Activated CD4-positive, alpha-beta T cell treated with anti-CD3 and anti-CD28 coated beads for 36 hours (primary cell): ENCODE data around the gene MTA3. TPM values are rescaled to one million over a fixed set of nuclear protein-coding genes. Genes with fewer than 3 reads are reported as not detected.
"Not testable (repeated sequence)": the region's sequence is repeated elsewhere in the genome, so short reads cannot be mapped to it uniquely, and the experiment has no call there.

ENCODE experiments used
- ATAC-seq: fragments of 200-7000 bp; cut with Tn5 transposase; one replicate; pipeline ENCODE4 v1.10.0; 2021; ENCODE audit warnings: mild to moderate bottlenecking, moderate library complexity
- CTCF ChIA-PET: fragments of 350-600 bp; sonication (Branson Sonifier 250); formaldehyde crosslinking; loops from one replicate; lab custom pipeline; 2021; ENCODE audit warnings: antibody characterized with exemption; lab: Charles Lee
- POLR2A ChIA-PET: fragments of 350-600 bp; sonication (Branson Sonifier 250); formaldehyde crosslinking; loops from one replicate; lab custom pipeline; 2021; ENCODE audit warnings: antibody characterized with exemption, inconsistent platforms; lab: Charles Lee
- DNase-seq: peaks from one replicate; pipeline ENCODE4 v3.0.0-alpha.2; 2020
- H3K27ac Mint-ChIP-seq: one replicate; pipeline ENCODE4 v1.8.0; 2021; ENCODE audit warnings: mixed read lengths
- H3K27me3 Mint-ChIP-seq: one replicate; pipeline ENCODE4 v1.8.0; 2021; ENCODE audit warnings: mixed read lengths
- H3K36me3 Mint-ChIP-seq: one replicate; pipeline ENCODE4 v1.8.0; 2021; ENCODE audit warnings: low read depth, mixed read lengths
- H3K4me1 Mint-ChIP-seq: one replicate; pipeline ENCODE4 v1.8.0; 2021; ENCODE audit warnings: mixed read lengths
- H3K4me3 Mint-ChIP-seq: one replicate; pipeline ENCODE4 v1.8.0; 2021; ENCODE audit warnings: mild to moderate bottlenecking, moderate library complexity, mixed read lengths
- H3K9me3 Mint-ChIP-seq: one replicate; pipeline ENCODE4 v1.8.0; 2021; ENCODE audit warnings: low read depth, mixed read lengths
- intact Hi-C, 2 experiments: fragments of 100-400 bp; cut with DNase I in 1 of 2; cut with micrococcal nuclease in 1 of 2; formaldehyde crosslinking; loops; one replicate each; pipeline versions ENCODE4 v1.14.2 to v1.15.1; 2022 to 2024; cut with DNase I, micrococcal nuclease
- total RNA-seq, 2 experiments: library from RNA; stranded (reverse); gene quantifications; one replicate each; pipeline ENCODE4 v1.2.3, GENCODE V29; 2021

MTA3 gene
- total RNA-seq, 2 experiments from 2014 or later: 45.0 to 58.6 TPM

GRCh38 chr2:42585779-42586178 is 17.3 kb downstream of the MTA3 start:
- Mint-ChIP-seq H3K4me1 (peaks cover 17% of the 10 kb centered on the region), H3K4me3 (no peak overlapping the region), H3K27me3 (no peaks in the 10 kb centered on the region), H3K9me3 (no peaks in the 10 kb centered on the region), H3K27ac (no peak overlapping the region), H3K36me3 (peaks cover 30% of the 10 kb centered on the region)
- ChIA-PET POLR2A (no interaction called here), CTCF (interaction anchor here (1.0 kb wide), 1 partner anchor 13 kb away, joined by 3 read pairs; no protein-coding TSS in a partner anchor)
- ATAC-seq (no peak), DNase-seq (no peak)
- intact Hi-C loops: no loop called here

DNA sequence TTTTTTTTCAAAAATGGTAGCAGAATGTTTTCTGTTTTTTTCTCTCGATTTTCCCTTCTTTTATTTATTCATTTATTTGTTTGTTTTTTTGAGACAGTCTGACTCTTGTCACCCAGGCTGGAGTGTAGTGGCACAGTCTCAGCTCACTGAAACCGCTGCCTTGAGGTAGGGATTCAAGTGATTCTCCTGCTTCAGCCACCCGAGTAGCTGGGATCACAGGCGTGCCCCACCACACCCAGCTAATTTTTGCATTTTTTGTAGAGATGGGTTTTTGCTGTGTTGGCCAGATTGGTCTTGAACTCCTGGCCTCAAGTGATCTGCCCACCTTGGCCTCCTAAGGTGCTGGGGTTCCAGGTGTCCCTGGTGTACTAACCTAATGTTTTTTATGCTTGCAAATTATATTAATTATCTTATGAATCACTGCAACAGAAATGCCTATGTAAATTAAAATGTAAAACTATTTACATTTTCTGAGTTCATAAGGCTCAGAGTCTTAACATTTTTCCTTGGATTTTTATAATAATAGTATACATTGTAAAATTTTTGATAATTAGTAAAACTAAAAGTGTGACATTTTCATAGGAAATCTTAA is 19.2 kb downstream of the MTA3 start:
- Mint-ChIP-seq H3K4me1 (peaks cover 18% of the 10 kb centered on the region), H3K36me3 (peaks cover 26% of the 10 kb centered on the region), H3K27me3 (no peaks in the 10 kb centered on the region), H3K9me3 (no peaks in the 10 kb centered on the region), H3K4me3 (no peak overlapping the region), H3K27ac (no peak overlapping the region)
- intact Hi-C loops: no loop called here
- ChIA-PET CTCF (interaction anchor here (0.8 kb wide), 1 partner anchor 1691 kb away, joined by 3 read pairs; no protein-coding TSS in a partner anchor), POLR2A (no interaction called here)
- ATAC-seq (no peak), DNase-seq (no peak)

- ChIA-PET POLR2A (no interaction called here), CTCF (interaction anchor here (0.8 kb wide), 1 partner anchor 1690 kb away, joined by 3 read pairs; no protein-coding TSS in a partner anchor)
- no peak for ATAC-seq
- Mint-ChIP-seq H3K36me3 (peaks cover 21% of the 10 kb centered on the region), H3K4me1 (peaks cover 14% of the 10 kb centered on the region), H3K27ac (no peak overlapping the region), H3K9me3 (no peaks in the 10 kb centered on the region), H3K27me3 (no peaks in the 10 kb centered on the region), H3K4me3 (no peak overlapping the region)
- intact Hi-C loops: no loop called here
- no peak for DNase-seq
Measured at GRCh38 chr2:42588121-42588520, 19.7 kb downstream of the MTA3 start.

DNA sequence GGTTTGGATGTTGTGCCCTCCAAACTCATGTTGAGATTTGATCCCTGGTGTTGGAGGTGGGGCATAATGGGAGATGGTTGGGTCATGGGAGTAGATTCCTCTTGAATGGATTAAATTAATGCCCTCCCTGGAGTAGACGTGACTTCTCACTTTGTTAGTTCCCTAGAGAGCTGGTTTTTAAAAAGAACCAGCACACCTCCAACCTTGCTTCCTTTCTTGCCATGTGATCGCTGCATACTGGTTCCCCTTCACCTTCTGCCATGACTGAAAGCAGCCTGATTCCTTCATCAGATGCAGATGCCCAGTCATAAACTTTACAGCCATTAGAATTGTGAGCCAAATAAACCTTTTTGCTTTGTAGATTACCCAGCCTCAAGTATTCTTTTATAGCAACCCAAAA is 21.7 kb downstream of the MTA3 start:
- ATAC-seq (no peak), DNase-seq (no peak)
- H3K9me3 Mint-ChIP-seq: no peaks in the 10 kb centered on the region
- intact Hi-C loops: no loop called here
- peaks cover 16% of the 10 kb centered on the region for H3K36me3 Mint-ChIP-seq
- H3K27me3 Mint-ChIP-seq: no peaks in the 10 kb centered on the region
- ChIA-PET POLR2A (no interaction called here), CTCF (no interaction called here)
- H3K27ac Mint-ChIP-seq: no peak overlapping the region
- H3K4me3 Mint-ChIP-seq: no peak overlapping the region
- peaks cover 8% of the 10 kb centered on the region for H3K4me1 Mint-ChIP-seq

DNA sequence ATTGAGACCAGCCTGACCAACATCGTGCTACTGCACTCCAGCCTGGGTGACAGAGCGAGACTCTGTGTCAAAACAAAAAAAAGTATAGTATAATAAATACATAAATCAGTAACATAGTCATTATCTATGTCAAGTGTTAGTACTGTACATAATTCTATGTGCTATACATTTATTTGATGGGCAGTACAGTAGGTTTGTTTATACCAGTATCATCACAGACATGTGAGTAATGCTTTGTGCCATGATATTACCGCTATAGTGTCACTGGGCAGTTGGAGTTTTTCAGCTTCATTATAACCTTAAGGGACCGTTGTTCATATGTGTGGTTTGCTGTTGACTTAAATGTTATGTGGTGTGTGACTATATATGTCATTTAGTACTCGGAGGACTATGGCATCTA is 24.9 kb downstream of the MTA3 start:
- CTCF ChIA-PET: interaction anchor here (0.6 kb wide), 1 partner anchor 136 kb away, joined by 4 read pairs; no protein-coding TSS in a partner anchor
- no peak overlapping the region for H3K4me3 Mint-ChIP-seq

DNA sequence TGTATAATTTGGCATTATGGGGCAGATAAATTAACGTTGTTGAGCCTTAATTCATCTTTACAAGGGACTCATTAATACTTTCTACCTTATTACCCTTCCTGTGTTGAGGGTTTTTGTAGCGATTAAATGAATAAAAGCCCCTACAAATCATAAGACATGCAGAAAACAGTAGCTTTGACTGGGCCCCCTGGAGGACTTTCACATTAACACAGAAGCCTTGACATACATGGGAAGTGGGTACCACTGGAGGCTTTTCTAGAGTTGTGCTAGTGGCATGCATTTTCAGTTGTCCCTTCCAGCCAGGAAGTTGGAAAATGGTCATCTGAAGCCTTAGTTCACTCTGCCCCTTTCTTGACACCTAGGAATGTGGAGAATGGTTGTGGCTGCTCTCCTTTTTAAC is 30.2 kb downstream of the MTA3 start:
- Mint-ChIP-seq H3K9me3 (no peaks in the 10 kb centered on the region), H3K36me3 (no peaks in the 10 kb centered on the region)

More for the DNA sequence above, 24.9 kb downstream of the MTA3 start:
- Mint-ChIP-seq H3K9me3 (no peaks in the 10 kb centered on the region), H3K27ac (no peak overlapping the region), H3K27me3 (no peaks in the 10 kb centered on the region), H3K36me3 (peaks cover 9% of the 10 kb centered on the region), H3K4me1 (peaks cover 11% of the 10 kb centered on the region)
- no peak for ATAC-seq
- POLR2A ChIA-PET: no interaction called here
- intact Hi-C loops: no loop called here
- DNase-seq: no peak

DNA sequence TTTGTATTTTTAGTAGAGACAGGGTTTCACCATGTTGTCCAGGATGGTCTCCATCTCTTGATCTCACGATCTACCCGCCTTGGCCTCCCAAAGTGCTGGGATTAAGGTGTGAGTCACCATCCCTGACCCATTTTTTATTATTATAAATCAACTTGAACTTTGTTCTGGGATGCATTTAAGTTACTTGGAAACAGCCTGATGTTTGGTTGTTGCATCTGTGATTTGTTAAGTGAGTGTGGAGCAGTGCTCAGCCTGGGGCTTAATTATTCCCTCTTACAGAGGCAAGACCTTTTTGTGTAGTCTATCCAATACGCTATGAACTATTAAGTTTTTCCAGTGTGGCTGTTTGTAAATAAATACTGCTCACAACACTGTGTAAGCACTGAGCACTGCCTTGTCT is 32.6 kb downstream of the MTA3 start:
- intact Hi-C loops: no loop called here
- Mint-ChIP-seq H3K4me3 (no peak overlapping the region), H3K27ac (no peak overlapping the region), H3K36me3 (no peaks in the 10 kb centered on the region), H3K4me1 (peaks cover 14% of the 10 kb centered on the region), H3K9me3 (no peaks in the 10 kb centered on the region), H3K27me3 (no peaks in the 10 kb centered on the region)
- no peak for ATAC-seq
- no peak for DNase-seq
- ChIA-PET POLR2A (no interaction called here), CTCF (no interaction called here)

More for the DNA sequence above, 30.2 kb downstream of the MTA3 start:
- ChIA-PET CTCF (no interaction called here), POLR2A (no interaction called here)
- no peak for ATAC-seq
- no peak overlapping the region for H3K27ac Mint-ChIP-seq
- H3K4me3 Mint-ChIP-seq: no peak overlapping the region
- H3K27me3 Mint-ChIP-seq: no peaks in the 10 kb centered on the region
- DNase-seq: no peak
- H3K4me1 Mint-ChIP-seq: peaks cover 16% of the 10 kb centered on the region
- intact Hi-C loops: no loop called here

- no peak overlapping the region for H3K4me3 Mint-ChIP-seq
- no peaks in the 10 kb centered on the region for H3K27me3 Mint-ChIP-seq
- ATAC-seq: no peak
- H3K27ac Mint-ChIP-seq: no peak overlapping the region
- CTCF ChIA-PET: interaction anchor here (0.9 to 2.1 kb wide), 4 partner anchors 10 to 35 kb away, joined by 3 to 5 read pairs (median 3); no protein-coding TSS in a partner anchor
- no peak for DNase-seq
- H3K4me1 Mint-ChIP-seq: peaks cover 14% of the 10 kb centered on the region
- POLR2A ChIA-PET: interaction anchor here (0.7 kb wide), 1 partner anchor 279 kb away, joined by 4 read pairs; no protein-coding TSS in a partner anchor
- H3K36me3 Mint-ChIP-seq: no peaks in the 10 kb centered on the region
- no peaks in the 10 kb centered on the region for H3K9me3 Mint-ChIP-seq
- intact Hi-C loops: no loop called here
Measured at GRCh38 chr2:42602218-42602875, 33.9 kb downstream of the MTA3 start.

DNA sequence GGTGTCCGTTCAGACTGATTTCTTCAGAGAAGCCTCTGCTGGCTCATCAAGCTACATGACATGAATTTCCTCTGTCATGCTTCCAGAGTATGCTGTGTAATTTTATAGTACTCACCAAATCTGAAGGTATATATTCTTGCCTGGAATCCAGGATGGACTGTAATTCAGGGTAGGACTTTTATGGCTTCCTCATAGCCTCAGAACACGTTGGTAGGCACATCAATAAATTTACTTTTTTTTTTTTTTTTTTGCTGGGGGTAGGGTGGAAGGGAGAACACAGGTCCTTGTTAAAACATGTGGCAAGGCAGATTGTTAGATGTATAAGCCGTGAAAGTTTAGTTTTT is 34.4 kb downstream of the MTA3 start:
- ChIA-PET POLR2A (interaction anchor here (0.7 kb wide), 1 partner anchor 278 kb away, joined by 4 read pairs; no protein-coding TSS in a partner anchor), CTCF (interaction anchor here (0.9 to 2.1 kb wide), 4 partner anchors 10 to 34 kb away, joined by 3 to 5 read pairs (median 3); no protein-coding TSS in a partner anchor)
- ATAC-seq (no peak), DNase-seq (no peak)
- Mint-ChIP-seq H3K27me3 (no peaks in the 10 kb centered on the region), H3K36me3 (no peaks in the 10 kb centered on the region), H3K27ac (no peak overlapping the region), H3K4me3 (no peak overlapping the region), H3K9me3 (no peaks in the 10 kb centered on the region), H3K4me1 (peaks cover 14% of the 10 kb centered on the region)
- intact Hi-C loops: no loop called here

DNA sequence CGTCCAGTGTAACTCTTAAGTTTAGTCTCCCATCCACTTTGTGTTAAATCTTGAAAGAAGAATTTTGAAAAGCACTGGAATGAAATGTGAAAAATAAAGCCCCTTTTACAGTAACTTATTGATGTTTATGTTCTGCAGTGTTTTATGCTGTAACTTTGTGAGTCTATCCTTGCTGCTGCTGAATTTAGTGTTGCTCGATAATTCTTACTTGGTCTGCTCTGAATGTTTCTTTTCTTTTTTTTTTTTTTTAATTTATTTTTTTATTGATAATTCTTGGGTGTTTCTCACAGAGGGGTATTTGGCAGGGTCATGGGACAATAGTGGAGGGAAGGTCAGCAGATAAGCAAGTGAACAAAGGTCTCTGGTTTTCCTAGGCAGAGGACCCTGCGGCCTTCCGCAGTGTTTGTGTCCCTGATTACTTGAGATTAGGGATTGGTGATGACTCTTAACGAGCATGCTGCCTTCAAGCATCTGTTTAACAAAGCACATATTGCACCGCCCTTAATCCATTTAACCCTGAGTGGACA is 36.0 kb downstream of the MTA3 start:
- H3K4me3 Mint-ChIP-seq, DNase-seq, CTCF ChIA-PET, POLR2A ChIA-PET, H3K9me3 Mint-ChIP-seq, intact Hi-C loops, H3K27ac Mint-ChIP-seq, ATAC-seq, H3K36me3 Mint-ChIP-seq, H3K27me3 Mint-ChIP-seq, H3K4me1 Mint-ChIP-seq: not testable (repeated sequence)

DNA sequence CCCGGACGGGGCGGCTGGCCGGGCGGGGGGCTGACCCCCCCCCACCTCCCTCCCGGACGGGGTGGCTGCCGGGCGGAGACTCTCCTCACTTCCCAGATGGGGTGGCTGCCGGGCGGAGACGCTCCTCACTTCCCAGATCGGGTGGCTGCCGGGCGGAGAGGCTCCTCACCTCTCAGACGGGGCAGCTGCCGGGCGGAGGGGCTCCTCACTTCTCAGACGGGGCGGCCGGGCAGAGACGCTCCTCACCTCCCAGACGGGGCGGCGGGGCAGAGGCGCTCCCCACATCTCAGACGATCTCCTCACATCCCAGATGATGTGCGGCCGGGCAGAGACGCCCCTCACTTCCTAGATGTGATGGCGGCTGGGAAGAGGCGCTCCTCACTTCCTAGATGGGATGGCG is 37.7 kb downstream of the MTA3 start:
- intact Hi-C loops, H3K4me3 Mint-ChIP-seq, H3K4me1 Mint-ChIP-seq, H3K27ac Mint-ChIP-seq, H3K9me3 Mint-ChIP-seq, H3K27me3 Mint-ChIP-seq, POLR2A ChIA-PET, ATAC-seq, DNase-seq, CTCF ChIA-PET, H3K36me3 Mint-ChIP-seq: not testable (repeated sequence)
